AG08396 (cell line): ENCODE measurements around the gene ELL.

Experiments used
- DNase-seq: peaks from one replicate; pipeline ENCODE4 v3.0.0; 2012; ENCODE audit warnings: low spot score, mixed read lengths

ELL gene

GRCh38 chr19:18488838-18489626 lies 32.8 kb downstream of the ELL start:
- DNase-seq, result no peak

- DNase-seq, result peak; percentile 75
Measured at GRCh38 chr19:18488403-18488723, 33.5 kb downstream of the ELL start.

- no peak for DNase-seq
Measured at GRCh38 chr19:18487576-18488402, 34.1 kb downstream of the ELL start.

- DNase-seq, result no peak
Measured at GRCh38 chr19:18486746-18487145, 35.1 kb downstream of the ELL start.

- no peak for DNase-seq
Measured at GRCh38 chr19:18484992-18485391, 36.9 kb downstream of the ELL start.

GRCh38 chr19:18483119-18483890 lies 38.6 kb downstream of the ELL start:
- DNase-seq, result no peak

- DNase-seq, result no peak
Measured at GRCh38 chr19:18481505-18482222, 40.2 kb downstream of the ELL start.

GRCh38 chr19:18480006-18480691 lies 41.7 kb downstream of the ELL start:
- DNase-seq, result peak; percentile 66

GRCh38 chr19:18478545-18479311 lies 43.1 kb downstream of the ELL start:
- DNase-seq, result peak; percentile 80

GRCh38 chr19:18477974-18478373 lies 43.9 kb downstream of the ELL start:
- DNase-seq, result no peak

GRCh38 chr19:18477042-18477779 lies 44.7 kb downstream of the ELL start:
- DNase-seq, result no peak

- no peak for DNase-seq
Measured at GRCh38 chr19:18476507-18477041, 45.3 kb downstream of the ELL start.

GRCh38 chr19:18475762-18476331 lies 46.0 kb downstream of the ELL start:
- no peak for DNase-seq

GRCh38 chr19:18475004-18475453 lies 46.8 kb downstream of the ELL start:
- DNase-seq, result no peak

GRCh38 chr19:18474366-18474887 lies 47.4 kb downstream of the ELL start:
- no peak for DNase-seq

- no peak for DNase-seq
Measured at GRCh38 chr19:18473706-18474087, 48.2 kb downstream of the ELL start.

- DNase-seq, result peak; percentile 58
Measured at GRCh38 chr19:18473003-18473705, 48.7 kb downstream of the ELL start.

GRCh38 chr19:18470787-18471186 lies 51.1 kb downstream of the ELL start:
- DNase-seq, result no peak
